ENCODE measurements around the gene SLC10A2.
"Not testable (repeated sequence)": the region's sequence is repeated elsewhere in the genome, so short reads cannot be mapped to it uniquely, and the experiment has no call there.

SLC10A2 gene

GRCh38 chr13:103066079-103066780 is at the start of gene SLC10A2:
Gene SLC10A2 (minus strand): TSS chr13:103066417. CDS start chr13:103066249, 168 bp downstream.
- no peak for DNase-seq

- DNase-seq: no peak
These were observed 41.4 kb upstream of the SLC10A2 start for GRCh38 chr13:103107580-103107979.

DNA sequence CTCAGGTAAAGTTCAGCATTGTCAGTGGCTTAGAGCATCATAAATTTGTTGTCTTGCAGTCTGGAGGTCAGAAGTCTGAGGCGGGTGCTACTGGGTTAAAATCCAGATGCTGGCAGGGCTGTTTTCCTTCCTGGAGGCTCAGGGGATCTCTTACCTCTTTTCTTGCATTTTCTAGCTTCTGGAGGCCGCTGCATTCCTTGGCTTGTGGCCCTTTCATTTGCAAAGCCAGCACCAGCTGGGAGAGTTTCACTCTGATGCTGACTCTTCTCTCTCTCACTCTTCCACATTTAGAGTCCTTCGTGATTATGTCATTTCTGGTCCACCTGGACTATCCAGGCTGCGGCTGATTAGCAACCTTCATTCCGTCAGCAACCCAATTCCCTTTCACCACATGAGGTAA is 38.1 kb upstream of the SLC10A2 start:
- DNase-seq: no peak

GRCh38 chr13:103103456-103103855 is 37.2 kb upstream of the SLC10A2 start:
- DNase-seq: not testable (repeated sequence)

DNA sequence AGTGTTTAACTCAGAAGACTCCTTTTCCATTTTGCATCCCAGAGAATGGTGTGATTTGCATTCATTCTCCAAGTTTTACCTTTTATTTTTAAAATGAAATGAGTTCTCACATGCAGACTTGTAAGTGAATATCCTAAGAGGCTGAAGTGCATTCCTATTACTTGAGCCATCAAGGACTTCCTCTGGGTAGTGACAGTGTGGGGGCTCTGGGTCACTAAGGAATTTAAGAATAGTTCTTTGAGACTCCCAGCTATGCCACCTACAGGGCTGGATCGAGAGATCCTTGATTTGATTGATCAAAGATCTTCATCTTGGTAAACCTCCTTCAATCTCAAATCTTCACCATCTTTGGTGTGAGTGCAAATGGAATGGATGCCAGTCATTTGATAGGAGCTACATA is 36.3 kb upstream of the SLC10A2 start:
- no peak for DNase-seq

DNA sequence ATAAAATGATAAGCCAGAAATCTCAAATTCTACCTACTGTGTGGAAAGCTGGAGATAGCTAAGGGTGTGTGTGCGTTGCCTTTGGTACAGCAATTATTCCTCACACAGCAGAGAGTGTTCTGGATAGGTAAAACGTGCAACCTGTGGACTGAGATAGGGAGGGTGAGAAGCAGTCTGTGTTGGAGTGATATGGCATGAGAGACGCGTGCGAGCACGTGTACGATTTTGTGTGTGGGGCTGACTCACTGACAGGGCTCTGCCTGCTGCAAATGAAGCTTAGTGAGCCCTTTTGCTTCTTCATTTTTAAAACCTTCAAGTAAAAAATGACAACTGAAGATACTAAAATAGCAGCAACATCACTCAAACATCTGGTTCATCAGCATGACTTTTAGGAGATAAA is 35.7 kb upstream of the SLC10A2 start:
- DNase-seq: no peak

GRCh38 chr13:103101500-103101899 is 35.3 kb upstream of the SLC10A2 start:
- DNase-seq: no peak

DNA sequence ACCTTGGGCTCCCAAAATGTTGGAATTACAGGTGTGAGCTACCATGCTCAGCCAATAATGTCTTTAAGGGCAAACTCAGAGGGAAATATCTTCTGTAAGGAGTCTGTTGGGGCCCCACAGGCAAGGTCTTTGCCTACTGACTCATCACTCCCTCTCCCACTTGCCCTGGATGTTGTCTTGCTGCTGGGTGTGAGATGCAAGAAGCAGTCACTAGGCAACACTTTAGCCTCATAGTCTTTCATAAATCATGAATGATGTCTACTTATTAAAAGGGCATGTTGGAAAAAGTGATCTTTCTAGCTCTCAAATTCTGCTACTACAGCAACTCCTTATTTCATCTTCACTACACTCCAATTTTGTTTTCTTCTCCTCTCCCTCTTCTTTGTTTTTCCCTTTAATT is 34.6 kb upstream of the SLC10A2 start:
- DNase-seq: no peak

DNA sequence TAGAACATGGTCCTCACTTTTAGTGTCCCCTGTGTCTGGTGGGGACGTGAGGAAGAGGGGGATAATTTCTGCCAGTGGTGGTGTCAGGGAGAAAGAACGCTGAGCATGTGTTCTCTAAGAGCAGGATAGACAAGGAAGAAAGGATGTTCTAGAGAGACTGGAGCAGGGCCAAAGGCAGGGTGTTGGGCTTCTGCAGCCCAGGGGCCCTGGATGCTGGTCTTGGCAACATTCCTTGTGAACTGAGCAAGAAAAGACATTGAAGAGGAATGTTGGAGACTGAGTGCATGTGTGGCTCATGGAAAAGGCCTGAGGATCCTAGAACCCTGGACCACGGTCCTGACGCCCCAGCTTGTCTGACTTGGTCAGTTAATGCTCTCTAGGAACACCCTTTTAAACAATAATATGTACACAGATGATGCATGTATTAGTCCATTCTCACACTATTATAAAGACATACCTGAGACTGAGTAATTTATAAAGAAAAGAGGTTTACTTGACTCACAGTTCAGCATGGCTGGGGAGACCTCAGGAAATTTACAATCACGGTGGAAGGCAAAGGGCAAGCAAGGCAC is 33.6 kb upstream of the SLC10A2 start:
- no peak for DNase-seq

DNA sequence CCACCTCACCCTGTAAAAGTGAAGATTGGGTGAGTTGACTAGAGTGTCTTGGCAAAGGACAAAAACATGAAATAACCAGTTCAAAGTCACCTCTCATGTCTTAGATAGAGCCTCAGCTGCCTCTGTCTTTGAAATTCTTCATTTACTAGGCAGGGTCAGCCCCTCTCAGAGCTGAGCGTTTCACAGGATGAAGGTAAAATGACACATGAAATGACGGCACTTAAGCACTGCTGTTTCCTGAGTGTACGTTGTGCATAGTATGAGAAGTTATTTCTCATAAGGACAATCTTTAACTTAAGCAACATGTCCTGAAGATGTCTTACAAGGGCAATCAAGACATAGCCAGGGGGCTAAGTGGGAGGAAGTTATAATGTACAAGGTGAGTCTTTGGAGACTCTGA is 32.3 kb upstream of the SLC10A2 start:
- DNase-seq: no peak

DNA sequence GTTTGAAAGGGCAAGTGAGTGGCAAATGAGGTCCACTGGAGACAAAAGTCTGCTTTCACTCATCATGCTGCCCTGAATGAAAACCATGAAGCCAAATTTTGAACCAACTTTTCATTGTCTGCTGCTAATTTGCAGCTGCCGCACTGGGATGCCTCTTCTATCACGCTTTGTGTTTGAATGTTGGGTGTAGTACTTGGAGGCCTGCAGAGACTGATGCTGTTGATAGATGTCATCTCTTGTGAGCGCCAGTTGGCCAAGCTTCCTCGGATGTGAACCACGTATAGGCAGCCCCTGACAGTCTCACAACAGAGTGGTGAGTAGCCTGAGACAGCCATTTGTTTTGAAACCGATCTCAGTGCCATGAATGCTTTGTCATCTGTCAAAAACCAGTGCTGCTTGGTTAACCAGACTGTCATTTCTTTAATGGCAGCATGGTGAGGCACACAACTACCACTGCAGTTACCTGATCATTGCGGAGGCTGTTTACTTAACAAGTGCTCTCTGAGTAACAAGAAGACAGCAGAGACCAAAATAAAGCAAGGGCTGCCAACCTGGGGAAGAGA is 31.2 kb upstream of the SLC10A2 start:
- no peak for DNase-seq

DNA sequence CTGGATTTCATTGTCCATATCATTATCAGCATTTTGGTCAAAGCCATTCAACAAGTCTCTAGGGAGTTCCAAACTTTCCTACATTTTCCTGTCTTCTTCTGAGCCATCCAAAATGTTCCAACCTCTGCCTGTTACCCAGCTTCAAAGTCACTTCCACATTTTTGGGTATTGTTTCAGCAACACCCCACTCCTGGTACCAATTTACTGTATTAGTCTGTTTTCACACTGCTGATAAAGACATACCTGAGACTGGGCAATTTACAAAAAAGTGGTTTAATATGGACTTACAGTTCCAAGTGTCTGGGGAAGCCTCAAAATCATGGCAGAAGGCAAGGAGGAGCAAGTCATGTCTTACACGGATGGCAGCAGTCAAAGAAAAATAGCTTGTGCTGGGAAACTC is 27.4 kb upstream of the SLC10A2 start:
- DNase-seq: not testable (repeated sequence)

- no peak for DNase-seq
These were observed 21.1 kb upstream of the SLC10A2 start for GRCh38 chr13:103087275-103087674.

DNA sequence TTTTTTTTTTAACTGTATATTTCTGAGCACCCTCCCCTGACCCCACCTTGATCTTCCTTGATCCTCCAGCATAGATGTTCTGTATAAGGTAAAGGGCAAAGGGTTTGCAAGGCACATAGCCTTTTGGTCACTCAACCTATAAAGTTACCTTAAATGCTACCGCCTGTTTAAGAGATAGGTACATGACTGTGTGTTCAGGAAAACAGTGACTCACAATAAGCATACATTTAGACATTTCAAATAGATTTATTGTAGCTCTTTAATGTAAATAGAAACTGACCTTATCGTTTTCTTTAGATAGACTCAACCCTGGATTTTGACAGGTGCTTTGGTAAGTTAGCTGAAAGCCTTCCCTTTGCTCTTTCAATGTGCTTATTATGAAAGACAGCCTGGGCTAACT is 15.2 kb upstream of the SLC10A2 start:
- no peak for DNase-seq

DNA sequence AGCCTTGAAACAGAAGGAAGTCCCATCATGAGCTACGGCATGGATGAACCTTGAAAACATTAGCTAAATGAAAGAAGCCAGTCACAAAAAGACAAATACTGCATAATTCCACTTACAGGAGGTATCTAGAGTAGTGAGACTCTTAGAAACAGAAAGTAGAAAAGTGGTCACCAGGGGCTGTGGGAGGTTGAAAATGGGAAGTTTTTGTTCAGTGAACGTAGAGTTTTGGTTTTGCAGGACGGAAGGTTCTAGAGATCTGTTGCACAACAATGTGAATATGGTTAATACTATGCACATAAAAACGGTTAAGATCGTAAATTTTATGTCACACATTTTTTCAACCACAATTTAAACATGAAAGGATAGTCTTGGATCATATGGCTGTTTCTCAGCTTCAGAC is 11.9 kb upstream of the SLC10A2 start:
- DNase-seq: no peak

GRCh38 chr13:103068836-103069235 is 2.6 kb upstream of the SLC10A2 start:
- no peak for DNase-seq

GRCh38 chr13:103067751-103068555 is 1.7 kb upstream of the SLC10A2 start:
- no peak for DNase-seq

- DNase-seq: no peak
These were observed 646 bp upstream of the SLC10A2 start for GRCh38 chr13:103066781-103067345.

DNA sequence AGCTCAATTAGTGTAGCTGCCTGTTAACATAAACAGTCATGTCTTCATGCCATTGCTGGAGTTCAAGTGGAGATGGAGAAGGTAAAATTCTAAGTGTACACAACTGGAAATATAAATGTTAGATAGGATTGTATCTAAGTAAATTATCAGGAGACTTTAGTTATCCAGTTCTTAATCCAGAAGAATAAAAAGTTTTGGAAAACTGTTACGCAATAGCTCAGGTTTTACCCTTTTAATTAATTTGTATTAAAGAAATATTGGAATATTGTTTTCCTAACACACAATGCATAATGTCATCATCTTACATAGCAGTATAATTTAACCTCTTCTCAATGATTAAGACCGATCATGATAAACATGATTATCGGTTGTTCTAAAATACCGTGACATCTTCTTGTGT is 2.8 kb downstream of the SLC10A2 start:
- DNase-seq: no peak

DNA sequence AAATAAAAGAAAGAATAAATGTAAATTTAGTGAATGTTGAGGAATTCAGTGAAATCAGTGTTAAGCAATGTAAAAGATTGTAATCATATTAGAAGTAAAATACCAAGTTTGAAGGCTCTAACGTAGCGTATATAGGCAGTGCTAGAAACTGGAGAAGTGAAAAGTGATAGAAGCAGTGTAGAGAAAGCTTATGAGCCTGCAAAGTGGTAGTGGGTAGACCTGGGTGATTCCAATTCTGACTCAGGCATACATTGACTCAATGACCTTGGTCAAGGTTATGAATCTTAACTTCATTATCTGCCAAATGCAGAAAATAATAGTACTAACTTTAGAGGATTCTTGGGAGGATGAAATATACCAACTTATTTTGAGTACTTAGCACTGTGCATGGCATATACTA is 4.1 kb downstream of the SLC10A2 start:
- DNase-seq: no peak

GRCh38 chr13:103056008-103056407 is 10.2 kb downstream of the SLC10A2 start:
- DNase-seq: no peak

- no peak for DNase-seq
These were observed 11.1 kb downstream of the SLC10A2 start for GRCh38 chr13:103055166-103055565.

- no peak for DNase-seq
These were observed 19.5 kb downstream of the SLC10A2 start for GRCh38 chr13:103046676-103047075.

All from activated T-cell treated with anti-CD3 and anti-CD28 coated beads for 4 hours (primary cell).